Endothelial cell of coronary artery (primary cell): ENCODE results near the gene P2RY4. TPM values are rescaled to one million over a fixed set of nuclear protein-coding genes. Genes with fewer than 3 reads are reported as not detected.

Experiments
- total RNA-seq: library from RNA; depleted of rRNA; stranded (reverse); fragments of >200 nt; gene quantifications from 2 replicates; pipeline ENCODE4 v1.2.3, GENCODE V29; 2014

P2RY4 gene
- total RNA-seq: 0.09 TPM in 1 of 2 replicates, not detected in the other

DNA sequence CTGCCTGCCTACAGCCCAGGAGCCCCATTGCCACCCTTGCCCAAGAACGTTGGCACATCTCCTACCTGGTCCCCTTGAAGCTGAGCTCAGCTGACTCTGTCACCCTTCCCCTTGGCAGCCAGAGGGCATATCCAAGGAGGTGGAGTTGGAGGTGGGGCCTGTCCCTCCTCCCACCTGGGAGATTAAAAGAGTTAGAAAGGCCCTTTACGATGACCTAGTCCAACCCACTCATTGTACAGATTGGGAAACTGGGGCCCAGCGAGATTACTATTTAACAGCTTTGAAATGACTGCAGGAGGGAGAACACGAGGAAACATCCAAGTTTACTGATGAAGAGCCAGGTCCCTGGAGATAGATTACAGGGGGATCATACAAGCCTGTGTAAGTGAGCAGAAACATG, at the start of gene P2RY4:
Gene P2RY4 (minus strand): TSS at position 101 of the 400 bp plus-strand sequence. CDS start 580 bp downstream, outside the sequence.

DNA sequence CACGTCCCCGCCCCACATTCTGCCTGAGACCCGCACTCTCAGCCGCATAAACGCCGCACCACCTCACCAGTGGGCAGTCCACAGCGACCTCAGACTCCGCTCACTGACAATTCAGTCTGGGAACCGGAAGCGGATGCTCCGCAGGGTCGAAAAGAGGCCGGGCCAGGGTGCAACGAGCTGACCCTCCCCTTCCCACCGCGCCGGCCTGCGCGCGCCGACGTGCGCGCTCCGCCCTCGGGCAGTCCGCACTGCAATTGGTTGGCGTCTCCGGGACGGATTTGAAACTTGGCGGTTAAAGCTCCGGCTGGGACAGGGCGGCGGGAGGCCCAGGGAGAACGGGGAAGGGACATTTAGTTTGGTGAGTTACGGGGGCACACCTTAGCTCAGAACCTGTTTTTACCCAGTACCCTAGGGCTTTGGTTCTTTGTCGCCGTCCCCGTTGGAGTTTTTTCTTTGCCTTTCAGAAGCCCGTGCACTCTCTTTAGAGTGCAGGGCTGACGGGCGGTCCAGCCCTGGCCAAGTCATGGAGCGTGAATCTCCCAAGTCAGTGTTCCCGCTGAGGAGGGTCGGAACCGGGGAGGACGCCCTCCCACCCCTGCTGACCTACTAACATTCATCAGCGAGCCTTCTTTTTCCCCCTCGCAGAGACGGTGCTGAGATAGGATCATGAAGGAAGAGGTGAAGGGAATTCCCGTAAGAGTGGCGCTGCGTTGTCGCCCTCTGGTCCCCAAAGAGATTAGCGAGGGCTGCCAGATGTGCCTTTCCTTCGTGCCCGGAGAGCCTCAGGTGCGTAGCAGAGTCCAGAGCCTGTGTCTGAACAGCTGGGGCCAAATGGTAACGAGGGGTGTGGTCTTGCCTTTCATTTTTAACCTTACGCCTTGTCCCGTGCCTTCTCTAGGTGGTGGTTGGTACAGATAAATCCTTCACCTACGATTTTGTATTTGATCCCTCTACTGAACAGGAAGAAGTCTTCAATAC, 30.1 kb upstream of the P2RY4 start, which contains the start of the genes KIF4A and PDZD11:
Gene KIF4A (plus strand): TSS at position 312 of the 978 bp plus-strand sequence. CDS start 355 bp downstream, at position 667.
Gene PDZD11 (minus strand): TSS at position 135 of the 978 bp plus-strand sequence. CDS start 586 bp downstream, outside the sequence.

DNA sequence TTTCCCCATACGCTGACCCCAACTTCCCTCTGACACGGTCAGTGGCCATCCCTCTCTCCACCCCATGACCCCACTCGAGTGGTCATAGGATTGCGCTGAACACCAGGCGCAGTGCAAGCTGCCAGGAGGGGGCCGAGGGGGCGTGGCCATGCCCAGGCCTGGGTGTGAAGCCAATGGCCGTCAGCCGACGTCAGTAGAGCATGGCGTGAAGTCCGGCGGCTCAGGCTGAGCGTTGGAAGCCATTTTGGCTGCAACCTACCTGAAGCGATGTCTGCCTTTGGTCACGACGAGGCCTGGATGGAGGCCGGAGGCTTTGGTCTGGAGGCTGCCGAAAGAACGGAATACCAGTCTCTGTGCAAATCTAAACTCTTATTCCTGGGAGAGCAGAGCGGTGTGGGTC, 21.9 kb upstream of the P2RY4 start, which contains the start of gene RAB41:
Gene RAB41 (plus strand): TSS at position 222 of the 400 bp plus-strand sequence. CDS start 46 bp downstream, at position 268.

DNA sequence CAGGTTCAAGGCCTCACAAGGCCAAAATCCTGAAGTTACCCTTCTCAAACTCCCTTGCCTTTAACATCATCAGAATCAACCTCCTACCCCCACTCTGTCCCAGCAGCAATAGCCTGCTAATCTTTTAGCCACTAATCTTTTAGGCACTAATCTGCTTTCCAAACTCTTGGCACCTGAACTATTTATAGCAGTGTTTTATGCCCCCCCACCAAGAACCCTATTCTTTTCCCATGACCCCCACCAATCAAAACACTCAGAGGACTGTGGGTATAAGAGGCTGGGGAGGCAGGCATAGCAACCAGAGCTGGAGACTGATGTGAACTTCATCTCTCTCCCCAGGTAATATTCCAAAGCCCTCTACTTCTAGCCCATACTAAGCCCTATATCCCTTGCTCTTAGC, 8.0 kb upstream of the P2RY4 start, which contains the start of gene ARR3:
Gene ARR3 (plus strand): TSS at position 301 of the 400 bp plus-strand sequence. CDS start 1,052 bp downstream, outside the sequence.

DNA sequence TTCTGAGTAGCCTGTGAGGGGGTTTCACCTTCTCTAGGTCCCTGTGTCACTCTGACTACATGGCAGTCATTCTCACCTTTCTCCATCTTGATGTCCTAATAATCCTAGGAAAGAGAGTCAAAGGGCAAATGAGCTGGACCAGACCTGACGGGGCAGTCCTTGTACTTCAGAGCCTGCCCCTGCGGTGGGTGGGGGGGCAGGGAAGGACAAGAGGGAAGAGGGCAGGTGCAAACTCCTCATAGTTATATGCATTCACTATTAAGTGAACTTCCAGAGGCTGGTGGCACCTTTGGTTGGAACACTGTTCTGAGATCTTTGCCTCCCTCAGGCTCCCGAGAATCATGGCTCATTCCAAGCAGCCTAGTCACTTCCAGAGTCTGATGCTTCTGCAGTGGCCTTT, 25.6 kb downstream of the P2RY4 start, which contains the start of gene AWAT1:
Gene AWAT1 (plus strand): TSS at position 301 of the 400 bp plus-strand sequence. CDS start 41 bp downstream, at position 342.

Other genes with a start within 250 kb of the P2RY4 start
- gene AWAT2, start 210.3 kb downstream of the P2RY4 start, total RNA-seq: under 0.01 and 0.09 TPM in 2 replicates
- not detected in 2 replicates for gene OTUD6A, start 197.7 kb downstream of the P2RY4 start, total RNA-seq
- gene IGBP1, start 126.8 kb downstream of the P2RY4 start, total RNA-seq: 65.5 and 97.0 TPM in 2 replicates
- gene DGAT2L6, start 82.7 kb downstream of the P2RY4 start, total RNA-seq: not detected in 2 replicates
- gene AWAT1, start 25.5 kb downstream of the P2RY4 start, total RNA-seq: not detected in 2 replicates
- gene ARR3, start 8.1 kb upstream of the P2RY4 start, total RNA-seq: not detected in 2 replicates
- gene RAB41, start 22.0 kb upstream of the P2RY4 start, total RNA-seq: not detected in 2 replicates
- 36.2 TPM in 2 replicates for gene PDZD11, start 29.7 kb upstream of the P2RY4 start, total RNA-seq
- gene KIF4A, start 29.9 kb upstream of the P2RY4 start, total RNA-seq: 8.4 and 17.8 TPM in 2 replicates
- not detected in 2 replicates for gene GDPD2, start 163.1 kb upstream of the P2RY4 start, total RNA-seq
- 2.2 and 2.6 TPM in 2 replicates for gene DLG3, start 184.6 kb upstream of the P2RY4 start, total RNA-seq